GM12878 (cell line): ENCODE measurements around the gene KIF22. TPM values are rescaled to one million over a fixed set of nuclear protein-coding genes. Genes with fewer than 3 reads are reported as not detected.

ENCODE experiments used
- ATAC-seq: fragments of 200-7000 bp; cut with Tn5 transposase; 3 replicates; pipeline ENCODE4 v1.9.1; 2020; ENCODE audit warnings: mild to moderate bottlenecking, moderate library complexity
- BruUV-seq: library from RNA; stranded (reverse); fragments of 400-500 nt; replicated peaks from 2 replicates; lab custom pipeline; 2021; lab: Mats Ljungman, UMichigan
- CTCF ChIA-PET: fragments of 300-600 bp; sonication (Branson Sonifier 250); formaldehyde crosslinking; extraction: SDS; loops from one replicate; lab custom pipeline; 2021; ENCODE audit warnings: inconsistent platforms; lab: Yijun Ruan, JAX
- POLR2A ChIA-PET: fragments of 350-600 bp; formaldehyde crosslinking; extraction: SDS; loops from one replicate; lab custom pipeline; 2021; ENCODE audit warnings: inconsistent platforms; lab: Charles Lee
- RAD21 ChIA-PET: fragments of 300-600 bp; sonication (Branson Sonifier 250); formaldehyde crosslinking; loops from one replicate; lab custom pipeline; 2023; ENCODE audit warnings: antibody characterized with exemption; ENCODE audit not compliant: unreplicated experiment; lab: Charles Lee
- SMC1A ChIA-PET: fragments of 300-600 bp; sonication (Branson Sonifier 250); formaldehyde crosslinking; loops from one replicate; lab custom pipeline; 2023; ENCODE audit not compliant: unreplicated experiment, uncharacterized antibody; lab: Charles Lee
- DNase-seq: peaks from one replicate; pipeline ENCODE4 v3.0.0-alpha.2; 2011; ENCODE audit warnings: low read depth, low spot score
- FAIRE-seq: peaks from 3 replicates; lab custom pipeline; 2011; peaks lifted over from hg19 to GRCh38; lab: Jason Lieb, UNC
- H2AFZ ChIP-seq: 2 replicates; pipeline ENCODE4 v1.6.0; 2011; ENCODE audit warnings: low read depth, low read length, control low read depth; ENCODE audit not compliant: control insufficient read depth
- H3K27ac ChIP-seq: 2 replicates; pipeline ENCODE4 v1.5.1; 2011; ENCODE audit warnings: control low read depth; ENCODE audit not compliant: control insufficient read depth, insufficient read depth
- H3K27me3 ChIP-seq, 2 experiments: replicated peaks in 1 of 2; 2 replicates each; pipeline versions ENCODE4 v1.6.0 to v1.6.1; 2011; ENCODE audit warnings: low read length in 1 of 2; ENCODE audit not compliant: control insufficient read depth in 2 of 2, insufficient read depth in 2 of 2
- H3K36me3 ChIP-seq, 2 experiments: 2 replicates each; pipeline ENCODE4 v1.5.1; 2011; ENCODE audit warnings: low read length in 1 of 2; ENCODE audit not compliant: control insufficient read depth in 2 of 2, insufficient read depth in 2 of 2
- H3K4me1 ChIP-seq: 2 replicates; pipeline ENCODE4 v1.6.1; 2011; ENCODE audit warnings: mild to moderate bottlenecking, low read length, moderate library complexity, mixed read lengths; ENCODE audit not compliant: control insufficient read depth, insufficient read depth
- H3K4me2 ChIP-seq: 2 replicates; pipeline ENCODE4 v1.6.0; 2011; ENCODE audit warnings: control low read depth; ENCODE audit not compliant: control insufficient read depth, insufficient read depth
- H3K4me3 ChIP-seq: fragments of 200-600 bp; sonication (generic); 2 replicates; pipeline ENCODE4 v1.5.1; 2016
- H3K79me2 ChIP-seq: 2 replicates; pipeline ENCODE4 v1.6.0; 2011; ENCODE audit warnings: low read length; ENCODE audit not compliant: control insufficient read depth, insufficient read depth
- H3K9ac ChIP-seq: 2 replicates; pipeline ENCODE4 v1.8.0; 2011; ENCODE audit warnings: low read length, control low read depth, mixed read lengths; ENCODE audit not compliant: control insufficient read depth, insufficient read depth
- H3K9me3 ChIP-seq: replicated peaks from 3 replicates; pipeline ENCODE4 v1.5.1; 2011; ENCODE audit warnings: mild to moderate bottlenecking, low read length; ENCODE audit not compliant: control insufficient read depth, insufficient read depth
- H4K20me1 ChIP-seq: 2 replicates; pipeline ENCODE4 v1.6.0; 2011; ENCODE audit not compliant: control insufficient read depth, insufficient read depth
- ATF7 ChIP-seq: fragments of 450-650 bp; IDR thresholded peaks from 2 replicates; pipeline ENCODE4 v1.6.1; 2016; ENCODE audit warnings: low read depth, mild to moderate bottlenecking
- BCL11A ChIP-seq: IDR thresholded peaks from 2 replicates; pipeline ENCODE4 v1.6.1; 2011; ENCODE audit warnings: low read depth, low read length
- BHLHE40 ChIP-seq, 2 experiments: fragments of 450-650 bp in 1 of 2; IDR thresholded peaks; 2 replicates each; pipeline ENCODE4 v1.6.1; 2011 to 2017; ENCODE audit warnings: low read depth in 2 of 2, borderline replicate concordance in 1 of 2, improper control_type of control experiment in 1 of 2, low read length in 1 of 2, mild to moderate bottlenecking in 1 of 2
- CHD4 ChIP-seq: fragments of 200-600 bp; sonication (generic); IDR thresholded peaks from 2 replicates; pipeline ENCODE4 v1.6.1; 2016; ENCODE audit warnings: mild to moderate bottlenecking
- CREM ChIP-seq: IDR thresholded peaks from 2 replicates; pipeline ENCODE4 v1.6.1; 2014; ENCODE audit warnings: antibody characterized with exemption, low read depth
- ETV6 ChIP-seq, 2 experiments: fragments of 450-650 bp in 1 of 2; IDR thresholded peaks in 1 of 2; conservative IDR thresholded peaks in 1 of 2; 2 replicates each; pipeline ENCODE4 v1.6.1; 2014; ENCODE audit warnings: antibody characterized with exemption in 1 of 2, borderline replicate concordance in 1 of 2, low read depth in 1 of 2, mild to moderate bottlenecking in 1 of 2, moderate library complexity in 1 of 2
- EZH2 ChIP-seq: IDR thresholded peaks from 2 replicates; pipeline ENCODE4 v1.6.1; 2012; ENCODE audit warnings: low read depth, mild to moderate bottlenecking, control low read depth, inconsistent platforms, low read length, borderline replicate concordance; ENCODE audit not compliant: control insufficient read depth
- GABPA ChIP-seq: IDR thresholded peaks from 2 replicates; pipeline ENCODE4 v1.6.1; 2014; ENCODE audit warnings: antibody characterized with exemption, low read depth, mild to moderate bottlenecking, inconsistent platforms
- MEF2A ChIP-seq: IDR thresholded peaks from 2 replicates; pipeline ENCODE4 v1.6.1; 2011; ENCODE audit warnings: low read depth, mild to moderate bottlenecking, low read length, moderate library complexity; ENCODE audit not compliant: insufficient read depth
- MYC ChIP-seq: IDR thresholded peaks from 2 replicates; pipeline ENCODE4 v1.6.1; 2011; ENCODE audit warnings: mild to moderate bottlenecking, low read length, moderate library complexity, inconsistent platforms; ENCODE audit not compliant: insufficient read depth, insufficient replicate concordance, insufficient read length, severe bottlenecking
- NKRF ChIP-seq: fragments of 450-650 bp; conservative IDR thresholded peaks from 2 replicates; pipeline ENCODE4 v1.6.1; 2017; ENCODE audit warnings: mild to moderate bottlenecking, moderate library complexity
- PML ChIP-seq: IDR thresholded peaks from 2 replicates; pipeline ENCODE4 v1.6.1; 2012; ENCODE audit warnings: low read length, inconsistent platforms
- RUNX3 ChIP-seq: IDR thresholded peaks from 2 replicates; pipeline ENCODE4 v1.6.1; 2012; ENCODE audit warnings: low read length, inconsistent platforms
- SMC3 ChIP-seq: IDR thresholded peaks from 2 replicates; pipeline ENCODE4 v1.6.1; 2011; ENCODE audit warnings: low read length, improper control_type of control experiment, borderline replicate concordance
- SPI1 ChIP-seq: IDR thresholded peaks from 2 replicates; pipeline ENCODE4 v1.6.1; 2011; ENCODE audit warnings: low read depth, mild to moderate bottlenecking, low read length, moderate library complexity, borderline replicate concordance; ENCODE audit not compliant: insufficient read depth
- STAT3 ChIP-seq: IDR thresholded peaks from 2 replicates; pipeline ENCODE4 v1.6.1; 2011; ENCODE audit warnings: low read depth, low read length, improper control_type of control experiment
- TAF1 ChIP-seq: IDR thresholded peaks from 2 replicates; pipeline ENCODE4 v1.6.1; 2011; ENCODE audit warnings: mild to moderate bottlenecking, low read depth, low read length, borderline replicate concordance
- TCF12 ChIP-seq: IDR thresholded peaks from 2 replicates; pipeline ENCODE4 v1.6.1; 2011; ENCODE audit warnings: low read depth, mild to moderate bottlenecking, low read length
- TCF3 ChIP-seq: IDR thresholded peaks from 2 replicates; pipeline ENCODE4 v1.6.1; 2012; ENCODE audit warnings: low read depth, mild to moderate bottlenecking, low read length, borderline replicate concordance; ENCODE audit not compliant: insufficient read depth
- ZBED1 ChIP-seq: IDR thresholded peaks from 2 replicates; pipeline ENCODE4 v1.6.1; 2016; ENCODE audit warnings: borderline replicate concordance
- ZNF207 ChIP-seq: fragments of 450-650 bp; IDR thresholded peaks from 2 replicates; pipeline ENCODE4 v1.6.1; 2014; ENCODE audit warnings: antibody characterized with exemption, mild to moderate bottlenecking, borderline replicate concordance
- ZNF24 ChIP-seq: fragments of 450-650 bp; IDR thresholded peaks from 2 replicates; pipeline ENCODE4 v1.6.1; 2017; ENCODE audit warnings: antibody characterized with exemption, mild to moderate bottlenecking
- ZZZ3 ChIP-seq: IDR thresholded peaks from 2 replicates; pipeline ENCODE4 v1.6.1; 2011; ENCODE audit warnings: low read depth; ENCODE audit not compliant: control insufficient read depth, insufficient read length
- WGBS: methylation state at CpG from one replicate; pipeline ENCODE4 v1.1.6; 2016; ENCODE audit warnings: low lambda C conversion rate; ENCODE audit not compliant: insufficient replicate concordance, insufficient coverage; ENCODE audit errors: missing lambda C conversion rate; 5-methylcytosine and 5-hydroxymethylcytosine counted together
- in situ Hi-C: fragments of 300-500 bp; cut with MboI; formaldehyde crosslinking; loops from 9 replicates; pipeline ENCODE4 v1.14.3; 2018; ENCODE audit warnings: mixed read lengths
- intact Hi-C: fragments of 100-400 bp; cut with micrococcal nuclease; formaldehyde crosslinking; loops from one replicate; pipeline ENCODE4 v1.14.2; 2022; ENCODE audit not compliant: unreplicated experiment
- polyA plus RNA-seq, 11 experiments: library from polyadenylated mRNA; depleted of rRNA in 4 of 11; unstranded in 6 of 11; stranded (reverse) in 5 of 11; fragments of >200 nt; fragmentation: Nextera tagmentation in 4 of 11; fragmentation: Illumina TruSeq in 1 of 11; extraction: Ambion mirVana in 4 of 11; extraction: Trizol in 1 of 11; gene quantifications; 1 replicate in 1 of 11; 2 replicates in 10 of 11; pipeline versions ENCODE4 v1.2.1 to v1.2.3, GENCODE V29; 2011 to 2016; ENCODE audit warnings: inconsistent platforms in 2 of 11, missing spikeins in 2 of 11, low read depth in 1 of 11
- total RNA-seq, 4 experiments: library from RNA; depleted of rRNA in 3 of 4; stranded (reverse); fragments of >200 nt in 3 of 4; fragmentation: Illumina TruSeq in 1 of 4; extraction: Trizol in 1 of 4; gene quantifications; 2 replicates each; pipeline versions ENCODE4 v1.2.1 to v1.2.3, GENCODE V29; 2013 to 2021

The KIF22 gene
- total and polyA plus RNA-seq, 10 of the 15 experiments (the other 5 are each of a cell fraction or from before 2014, with no cell fraction given): 7.6 to 158 (median 132) TPM

GRCh38 chr16:29745121-29745852, 45.3 kb upstream of the KIF22 start:
- peak overlapping the region; percentile 84 for H2AFZ ChIP-seq
- DNase-seq (no peak), ATAC-seq (peak; percentile 79), FAIRE-seq (peak; percentile 54)
- no peaks in the 10 kb centered on the region for H3K27me3 ChIP-seq
- POLR2A ChIA-PET: interaction anchor here (0.6 to 3.4 kb wide), 7 partner anchors 9 to 133 kb away, joined by 3 to 20 read pairs (median 4); partner anchors contain the start of genes KIF22 and MVP
- H3K4me1 ChIP-seq: peaks cover 39% of the 10 kb centered on the region
- peak overlapping the region; percentile 83 for H3K9ac ChIP-seq
- no peaks in the 10 kb centered on the region; the same call in 2 of the 3 replicates for H3K9me3 ChIP-seq
- peaks cover 10% of the 10 kb centered on the region for H3K79me2 ChIP-seq
- peak overlapping the region; percentile 62 for H3K4me3 ChIP-seq
- RAD21 ChIA-PET: interaction anchor here (0.8 to 1.3 kb wide), 4 partner anchors 10 to 70 kb away, joined by 3 to 4 read pairs (median 3); partner anchors contain the start of gene PAGR1
- intact Hi-C loops (loop anchor here (5.0 kb wide), 1 partner anchor 37 kb away; no protein-coding TSS in a partner anchor), in situ Hi-C loops (no loop called here)
- WGBS: 1% methylated on average over 16 of the region's 16 CpGs
- SMC1A ChIA-PET: interaction anchor here (1.0 kb wide), 2 partner anchors 13 to 14 kb away, joined by 3 to 4 read pairs; no protein-coding TSS in a partner anchor
- H4K20me1 ChIP-seq: no peaks in the 10 kb centered on the region; the same call in 1 of the 2 replicates
- H3K4me2 ChIP-seq: peak overlapping the region; percentile 93
- BruUV-seq: TSS peak; percentile 69
- CTCF ChIA-PET: interaction anchor here (0.9 to 1.2 kb wide), 2 partner anchors 14 to 71 kb away, joined by 4 read pairs; partner anchors contain the start of gene PAGR1
- H3K36me3 ChIP-seq: no peaks in the 10 kb centered on the region; a peak in 2 of 4 replicates
- peak overlapping the region; percentile 90 for H3K27ac ChIP-seq
- TF ChIP-seq TCF3: no peak
- peak; percentile 64; the same call in 1 of the 2 replicates for TF ChIP-seq ZNF24
- TF ChIP-seq BCL11A: peak; percentile 38; the same call in 1 of the 2 replicates
- no peak for TF ChIP-seq TCF12
- no peak for TF ChIP-seq ATF7
- no peak for TF ChIP-seq PML
- peak; percentile 4; the same call in 1 of the 2 replicates for TF ChIP-seq SMC3
- TF ChIP-seq CHD4: no peak
- no peak for TF ChIP-seq MEF2A
- TF ChIP-seq ETV6 (conservative IDR thresholded peaks at IDR 0.05 in 1 of 2, IDR thresholded peaks at IDR 0.05 in 1 of 2; ENCODE audit: borderline replicate concordance in 1 of 2, low read depth in 1 of 2): peak in 1 of 2 experiments; percentile 45; a peak in 1 of 4 replicates
- TF ChIP-seq TAF1: no peak
- TF ChIP-seq ZNF207: no peak
- TF ChIP-seq SPI1: peak; percentile 89
- no peak for TF ChIP-seq EZH2
- TF ChIP-seq GABPA: no peak
- no peak for TF ChIP-seq STAT3
- TF ChIP-seq CREM: 0 out of 2 replicates have a peak, but pooled peaks have one; percentile 12
- no peak for TF ChIP-seq ZBED1
- no peak for TF ChIP-seq ZZZ3
- TF ChIP-seq NKRF: no peak
- no peak for TF ChIP-seq MYC
- TF ChIP-seq BHLHE40 (IDR thresholded peaks at IDR 0.05; ENCODE audit: borderline replicate concordance in 1 of 2, low read depth in 2 of 2, low read length in 1 of 2): no peak
- TF ChIP-seq RUNX3: peak; percentile 63; the same call in 1 of the 2 replicates
